ENCODE measurements around the gene APOH.

APOH gene

GRCh38 chr17:66248285-66248684 lies 19.1 kb upstream of the APOH start:
- TF ChIP-seq CTCF (IDR thresholded peaks at IDR 0.05; ENCODE audit: borderline replicate concordance, extremely low read depth, low read length, poor library complexity, severe bottlenecking) (no peak), EZH2 (IDR thresholded peaks at IDR 0.05; ENCODE audit: borderline replicate concordance, low read depth, low read length, severe bottlenecking) (no peak)
- ATAC-seq (ENCODE audit: insufficient read depth, low read depth) (no peak), DNase-seq (no peak)
- Histone ChIP-seq H3K4me2 (ENCODE audit: insufficient read depth, low read length) (no peak overlapping the region), H3K9ac (ENCODE audit: low read depth, low read length) (no peak overlapping the region), H3K79me2 (ENCODE audit: insufficient read depth, low read length) (no peaks in the 10 kb centered on the region), H4K20me1 (ENCODE audit: insufficient read depth, low read length) (no peaks in the 10 kb centered on the region), H3K27me3 (ENCODE audit: insufficient read depth, low read length, poor library complexity) (no peaks in the 10 kb centered on the region), H2AFZ (ENCODE audit: low read depth, low read length) (no peak overlapping the region), H3K36me3 (ENCODE audit: insufficient read depth, low read length) (no peaks in the 10 kb centered on the region), H3K4me1 (ENCODE audit: insufficient read depth, low read length) (peaks cover 32% of the 10 kb centered on the region), H3K9me3 (ENCODE audit: insufficient read depth, low read length, severe bottlenecking) (no peaks in the 10 kb centered on the region), H3K4me3 (ENCODE audit: low read depth in 1 of 2, low read length in 2 of 2) (no peak overlapping the region), H3K27ac (ENCODE audit: low read length) (no peak overlapping the region)

DNA sequence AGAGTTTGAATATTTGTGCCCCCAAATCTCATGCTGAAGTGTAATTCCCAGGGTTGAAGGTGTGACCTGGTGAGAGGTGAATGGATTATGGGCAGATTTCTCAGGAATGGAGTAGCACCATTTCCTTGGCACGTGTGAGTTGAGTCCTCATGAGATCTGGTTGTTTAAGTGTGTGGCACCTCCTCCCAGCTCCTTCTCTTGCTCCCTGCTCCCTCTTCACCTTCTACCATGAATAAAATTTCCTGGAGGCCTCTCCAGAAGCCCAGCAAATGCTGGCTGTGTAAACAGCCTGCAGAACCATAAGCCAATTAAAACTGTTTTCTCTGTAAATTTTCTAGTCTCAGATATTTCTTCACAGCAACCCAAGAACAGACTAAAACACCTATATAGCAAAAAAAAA lies 12.6 kb upstream of the APOH start:
- H3K79me2 ChIP-seq (ENCODE audit: insufficient read depth, low read length) = no peaks in the 10 kb centered on the region
- DNase-seq (no peak), ATAC-seq (ENCODE audit: insufficient read depth, low read depth) (no peak)
- peaks cover 12% of the 10 kb centered on the region for H3K4me1 ChIP-seq (ENCODE audit: insufficient read depth, low read length)
- H3K9me3 ChIP-seq (ENCODE audit: insufficient read depth, low read length, severe bottlenecking) = no peaks in the 10 kb centered on the region
- no peaks in the 10 kb centered on the region for H3K36me3 ChIP-seq (ENCODE audit: insufficient read depth, low read length)
- no peak overlapping the region for H3K4me3 ChIP-seq (ENCODE audit: low read depth in 1 of 2, low read length in 2 of 2)
- H3K27ac ChIP-seq (ENCODE audit: low read length) = no peak overlapping the region
- H3K9ac ChIP-seq (ENCODE audit: low read depth, low read length) = no peak overlapping the region
- H3K27me3 ChIP-seq (ENCODE audit: insufficient read depth, low read length, poor library complexity) = no peaks in the 10 kb centered on the region
- H2AFZ ChIP-seq (ENCODE audit: low read depth, low read length) = no peak overlapping the region
- TF ChIP-seq CTCF (IDR thresholded peaks at IDR 0.05; ENCODE audit: borderline replicate concordance, extremely low read depth, low read length, poor library complexity, severe bottlenecking) (no peak), EZH2 (IDR thresholded peaks at IDR 0.05; ENCODE audit: borderline replicate concordance, low read depth, low read length, severe bottlenecking) (no peak)
- no peak overlapping the region for H3K4me2 ChIP-seq (ENCODE audit: insufficient read depth, low read length)
- H4K20me1 ChIP-seq (ENCODE audit: insufficient read depth, low read length) = no peaks in the 10 kb centered on the region

DNA sequence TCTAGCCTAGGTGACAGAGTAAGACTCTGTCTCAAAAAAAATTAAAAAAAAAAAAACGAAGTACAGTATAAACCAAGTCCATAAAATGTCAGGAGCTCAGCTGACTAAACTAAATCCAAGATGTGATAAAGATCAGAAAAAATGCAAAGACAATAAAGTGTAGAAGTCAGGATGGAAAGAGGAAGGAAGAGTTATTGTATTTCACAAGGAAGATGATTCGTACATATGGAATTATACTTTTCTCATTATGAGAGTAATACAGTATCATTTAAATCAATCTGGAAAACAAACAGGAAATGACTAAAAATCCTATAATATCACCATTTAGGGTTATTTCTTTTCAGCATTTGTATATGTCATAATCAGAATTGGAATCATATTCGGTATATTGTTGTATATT lies 11.4 kb upstream of the APOH start:
- no peak for DNase-seq
- Histone ChIP-seq H3K79me2 (ENCODE audit: insufficient read depth, low read length) (no peaks in the 10 kb centered on the region), H3K36me3 (ENCODE audit: insufficient read depth, low read length) (no peaks in the 10 kb centered on the region), H3K4me2 (ENCODE audit: insufficient read depth, low read length) (no peak overlapping the region), H3K4me1 (ENCODE audit: insufficient read depth, low read length) (no peaks in the 10 kb centered on the region; the same call in 1 of the 2 replicates), H3K9me3 (ENCODE audit: insufficient read depth, low read length, severe bottlenecking) (no peaks in the 10 kb centered on the region), H3K9ac (ENCODE audit: low read depth, low read length) (no peak overlapping the region), H3K27ac (ENCODE audit: low read length) (no peak overlapping the region), H4K20me1 (ENCODE audit: insufficient read depth, low read length) (no peaks in the 10 kb centered on the region), H3K27me3 (ENCODE audit: insufficient read depth, low read length, poor library complexity) (no peaks in the 10 kb centered on the region), H3K4me3 (ENCODE audit: low read depth in 1 of 2, low read length in 2 of 2) (no peak overlapping the region), H2AFZ (ENCODE audit: low read depth, low read length) (no peak overlapping the region)
- ATAC-seq (ENCODE audit: insufficient read depth, low read depth) = no peak
- no peak for TF ChIP-seq CTCF (IDR thresholded peaks at IDR 0.05; ENCODE audit: borderline replicate concordance, extremely low read depth, low read length, poor library complexity, severe bottlenecking)
- no peak for TF ChIP-seq EZH2 (IDR thresholded peaks at IDR 0.05; ENCODE audit: borderline replicate concordance, low read depth, low read length, severe bottlenecking)

DNA sequence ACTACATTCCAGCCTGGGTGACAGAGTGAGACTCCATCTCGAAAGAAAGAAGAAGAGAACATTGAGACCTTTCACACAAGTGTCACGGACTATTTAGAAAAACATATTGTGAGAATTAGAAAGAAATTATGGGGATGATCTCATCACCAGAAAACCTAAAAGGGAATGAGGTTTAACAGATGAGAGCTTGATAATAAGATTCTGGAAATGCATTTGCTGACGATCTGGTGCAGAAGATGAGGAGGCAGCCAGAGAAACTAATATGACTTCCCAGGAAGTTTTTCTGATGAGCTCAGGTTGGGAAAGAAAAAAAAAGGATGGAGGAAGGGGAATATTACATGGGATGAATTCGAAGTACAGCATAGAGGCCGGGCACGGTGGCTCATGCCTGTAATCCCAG lies 10.8 kb upstream of the APOH start:
- no peak overlapping the region for H3K27ac ChIP-seq (ENCODE audit: low read length)
- no peaks in the 10 kb centered on the region for H3K27me3 ChIP-seq (ENCODE audit: insufficient read depth, low read length, poor library complexity)
- no peak overlapping the region for H3K4me3 ChIP-seq (ENCODE audit: low read depth in 1 of 2, low read length in 2 of 2)
- no peak overlapping the region for H2AFZ ChIP-seq (ENCODE audit: low read depth, low read length)
- no peaks in the 10 kb centered on the region for H3K79me2 ChIP-seq (ENCODE audit: insufficient read depth, low read length)
- H4K20me1 ChIP-seq (ENCODE audit: insufficient read depth, low read length) = no peaks in the 10 kb centered on the region
- no peaks in the 10 kb centered on the region for H3K36me3 ChIP-seq (ENCODE audit: insufficient read depth, low read length)
- TF ChIP-seq EZH2 (IDR thresholded peaks at IDR 0.05; ENCODE audit: borderline replicate concordance, low read depth, low read length, severe bottlenecking) (no peak), CTCF (IDR thresholded peaks at IDR 0.05; ENCODE audit: borderline replicate concordance, extremely low read depth, low read length, poor library complexity, severe bottlenecking) (no peak)
- no peaks in the 10 kb centered on the region for H3K4me1 ChIP-seq (ENCODE audit: insufficient read depth, low read length)
- no peaks in the 10 kb centered on the region for H3K9me3 ChIP-seq (ENCODE audit: insufficient read depth, low read length, severe bottlenecking)
- no peak overlapping the region for H3K4me2 ChIP-seq (ENCODE audit: insufficient read depth, low read length)
- H3K9ac ChIP-seq (ENCODE audit: low read depth, low read length) = no peak overlapping the region
- no peak for DNase-seq
- ATAC-seq (ENCODE audit: insufficient read depth, low read depth) = no peak

All from DND-41 (cell line).